ENCODE results near the gene RGS7. TPM values are rescaled to one million over a fixed set of nuclear protein-coding genes. Genes with fewer than 3 reads are reported as not detected.

Gene RGS7
- total RNA-seq, 1 donor: 0.36 TPM

DNA sequence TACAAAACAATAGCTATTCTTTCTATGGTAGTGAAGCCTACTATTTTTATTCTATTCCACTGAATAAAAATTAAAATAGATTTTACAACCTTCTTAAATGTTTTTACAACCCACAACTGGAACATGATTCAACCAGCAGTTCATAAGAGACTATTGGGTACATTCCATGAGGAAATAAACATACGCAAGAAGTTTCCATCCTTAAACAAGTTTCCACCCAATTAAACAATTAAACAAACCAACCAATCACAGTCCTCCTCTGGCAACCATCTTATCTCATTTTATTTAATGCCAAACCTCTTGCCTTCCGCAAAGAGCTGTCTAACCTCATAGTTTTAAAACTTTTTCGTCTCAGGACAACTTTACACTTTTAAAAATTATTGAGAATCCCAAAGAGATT lies 239.0 kb downstream of the RGS7 start:
- no peaks in the 10 kb centered on the region for H3K9me3 ChIP-seq (ENCODE audit: low read depth, low read length)
- no peaks in the 10 kb centered on the region for H4K20me1 ChIP-seq (ENCODE audit: insufficient read depth, low read length)
- H3K27me3 ChIP-seq (ENCODE audit: insufficient read depth, low read length): no peaks in the 10 kb centered on the region
- no peak overlapping the region for H3K4me3 ChIP-seq (ENCODE audit: insufficient read depth, low read length)
- no peaks in the 10 kb centered on the region for H3K4me1 ChIP-seq (ENCODE audit: insufficient read depth, low read length)
- no peak overlapping the region for H2AFZ ChIP-seq (ENCODE audit: low read length)
- H3K27ac ChIP-seq (ENCODE audit: low read depth, low read length): no peak overlapping the region
- no peak for DNase-seq (ENCODE audit: insufficient read length, low spot score, missing footprints)
- no peaks in the 10 kb centered on the region for H3K36me3 ChIP-seq (ENCODE audit: insufficient read depth, low read length)
- TF ChIP-seq, protein P1, sequence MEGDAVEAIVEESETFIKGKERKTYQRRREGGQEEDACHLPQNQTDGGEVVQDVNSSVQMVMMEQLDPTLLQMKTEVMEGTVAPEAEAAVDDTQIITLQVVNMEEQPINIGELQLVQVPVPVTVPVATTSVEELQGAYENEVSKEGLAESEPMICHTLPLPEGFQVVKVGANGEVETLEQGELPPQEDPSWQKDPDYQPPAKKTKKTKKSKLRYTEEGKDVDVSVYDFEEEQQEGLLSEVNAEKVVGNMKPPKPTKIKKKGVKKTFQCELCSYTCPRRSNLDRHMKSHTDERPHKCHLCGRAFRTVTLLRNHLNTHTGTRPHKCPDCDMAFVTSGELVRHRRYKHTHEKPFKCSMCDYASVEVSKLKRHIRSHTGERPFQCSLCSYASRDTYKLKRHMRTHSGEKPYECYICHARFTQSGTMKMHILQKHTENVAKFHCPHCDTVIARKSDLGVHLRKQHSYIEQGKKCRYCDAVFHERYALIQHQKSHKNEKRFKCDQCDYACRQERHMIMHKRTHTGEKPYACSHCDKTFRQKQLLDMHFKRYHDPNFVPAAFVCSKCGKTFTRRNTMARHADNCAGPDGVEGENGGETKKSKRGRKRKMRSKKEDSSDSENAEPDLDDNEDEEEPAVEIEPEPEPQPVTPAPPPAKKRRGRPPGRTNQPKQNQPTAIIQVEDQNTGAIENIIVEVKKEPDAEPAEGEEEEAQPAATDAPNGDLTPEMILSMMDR (IDR thresholded peaks at IDR 0.05; ENCODE audit: extremely low read depth, low read depth, low read length): no peak
- no peak overlapping the region for H3K4me2 ChIP-seq (ENCODE audit: insufficient read depth, low read length)
- H3K79me2 ChIP-seq (ENCODE audit: insufficient read depth, low read length): no peaks in the 10 kb centered on the region

DNA sequence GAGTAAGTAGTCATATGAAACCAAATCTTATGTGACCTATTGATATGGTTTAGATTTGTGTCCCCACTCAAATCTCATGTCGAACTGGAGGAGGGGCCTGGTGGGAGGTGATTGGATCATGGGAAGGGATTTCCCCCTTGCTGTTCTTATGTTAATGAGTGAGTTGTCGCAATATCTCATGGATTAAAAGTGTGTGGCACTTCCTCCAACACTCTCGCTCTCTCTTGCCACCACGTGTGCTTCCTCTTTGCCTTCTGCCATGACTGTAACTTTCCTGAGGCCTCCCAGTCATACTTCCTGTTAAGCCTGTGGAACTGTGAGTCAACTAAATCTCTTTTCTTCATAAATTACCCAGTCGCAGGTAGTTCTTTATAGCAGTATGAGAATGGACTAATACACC lies 241.2 kb downstream of the RGS7 start:
- H3K79me2 ChIP-seq (ENCODE audit: insufficient read depth, low read length): no peaks in the 10 kb centered on the region
- H4K20me1 ChIP-seq (ENCODE audit: insufficient read depth, low read length): no peaks in the 10 kb centered on the region
- no peaks in the 10 kb centered on the region for H3K4me1 ChIP-seq (ENCODE audit: insufficient read depth, low read length)
- H3K9me3 ChIP-seq (ENCODE audit: low read depth, low read length): no peaks in the 10 kb centered on the region
- no peak overlapping the region for H3K4me3 ChIP-seq (ENCODE audit: insufficient read depth, low read length)
- no peak overlapping the region for H3K4me2 ChIP-seq (ENCODE audit: insufficient read depth, low read length)
- H3K27ac ChIP-seq (ENCODE audit: low read depth, low read length): no peak overlapping the region
- no peak overlapping the region for H2AFZ ChIP-seq (ENCODE audit: low read length)
- H3K27me3 ChIP-seq (ENCODE audit: insufficient read depth, low read length): no peaks in the 10 kb centered on the region
- no peaks in the 10 kb centered on the region for H3K36me3 ChIP-seq (ENCODE audit: insufficient read depth, low read length)
- TF ChIP-seq, protein P1 (IDR thresholded peaks at IDR 0.05; ENCODE audit: extremely low read depth, low read depth, low read length): no peak
- no peak for DNase-seq (ENCODE audit: insufficient read length, low spot score, missing footprints)

DNA sequence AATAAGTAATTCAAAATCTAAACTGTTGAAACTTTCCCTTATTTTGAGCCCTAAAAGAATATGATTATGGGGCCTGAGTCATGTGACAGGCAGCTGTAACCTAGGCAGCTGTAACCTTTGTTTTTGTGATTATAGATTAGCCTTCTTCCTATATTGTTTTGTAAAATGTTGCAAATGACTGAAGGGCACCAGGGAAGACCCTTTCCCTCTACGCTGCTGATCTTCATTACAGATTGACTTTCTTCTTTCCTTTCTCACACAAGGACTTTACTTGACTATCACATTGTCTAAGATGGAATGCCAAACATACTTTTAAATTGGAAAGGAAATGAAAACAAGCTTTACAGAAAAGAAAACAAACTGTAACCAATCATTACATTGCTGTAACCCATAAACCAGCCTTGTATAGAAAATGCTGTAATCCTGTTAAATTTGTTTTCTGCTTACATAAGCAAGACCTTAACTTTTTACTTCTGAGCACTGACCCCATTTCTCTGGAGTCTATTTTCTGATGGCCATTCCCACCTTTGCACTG lies 242.2 kb downstream of the RGS7 start:
- H3K79me2 ChIP-seq (ENCODE audit: insufficient read depth, low read length): no peaks in the 10 kb centered on the region
- no peaks in the 10 kb centered on the region for H3K27me3 ChIP-seq (ENCODE audit: insufficient read depth, low read length)
- no peaks in the 10 kb centered on the region for H3K9me3 ChIP-seq (ENCODE audit: low read depth, low read length)
- no peaks in the 10 kb centered on the region for H4K20me1 ChIP-seq (ENCODE audit: insufficient read depth, low read length)
- no peak overlapping the region for H3K27ac ChIP-seq (ENCODE audit: low read depth, low read length)
- H3K4me2 ChIP-seq (ENCODE audit: insufficient read depth, low read length): no peak overlapping the region
- no peaks in the 10 kb centered on the region for H3K4me1 ChIP-seq (ENCODE audit: insufficient read depth, low read length)
- H3K36me3 ChIP-seq (ENCODE audit: insufficient read depth, low read length): no peaks in the 10 kb centered on the region
- no peak overlapping the region for H2AFZ ChIP-seq (ENCODE audit: low read length)
- TF ChIP-seq, protein P1 (IDR thresholded peaks at IDR 0.05; ENCODE audit: extremely low read depth, low read depth, low read length): no peak
- no peak for DNase-seq (ENCODE audit: insufficient read length, low spot score, missing footprints)
- no peak overlapping the region for H3K4me3 ChIP-seq (ENCODE audit: insufficient read depth, low read length)

- DNase-seq (ENCODE audit: insufficient read length, low spot score, missing footprints): no peak
- H2AFZ ChIP-seq (ENCODE audit: low read length): no peak overlapping the region
- no peaks in the 10 kb centered on the region for H3K4me1 ChIP-seq (ENCODE audit: insufficient read depth, low read length)
- no peaks in the 10 kb centered on the region for H4K20me1 ChIP-seq (ENCODE audit: insufficient read depth, low read length)
- no peaks in the 10 kb centered on the region for H3K36me3 ChIP-seq (ENCODE audit: insufficient read depth, low read length)
- H3K4me2 ChIP-seq (ENCODE audit: insufficient read depth, low read length): no peak overlapping the region
- no peaks in the 10 kb centered on the region for H3K27me3 ChIP-seq (ENCODE audit: insufficient read depth, low read length)
- TF ChIP-seq, protein P1 (IDR thresholded peaks at IDR 0.05; ENCODE audit: extremely low read depth, low read depth, low read length): no peak
- H3K27ac ChIP-seq (ENCODE audit: low read depth, low read length): no peak overlapping the region
- H3K79me2 ChIP-seq (ENCODE audit: insufficient read depth, low read length): no peaks in the 10 kb centered on the region
- H3K9me3 ChIP-seq (ENCODE audit: low read depth, low read length): no peaks in the 10 kb centered on the region
- no peak overlapping the region for H3K4me3 ChIP-seq (ENCODE audit: insufficient read depth, low read length)
These were observed 243.4 kb downstream of the RGS7 start for GRCh38 chr1:241113557-241113956.

Measured in osteoblast (primary cell).